ENCODE measurements around the gene CIBAR2.

The CIBAR2 gene

GRCh38 chr16:85113168-85113733, 979 bp upstream of the CIBAR2 start:
- Histone ChIP-seq H2BK5ac (ENCODE audit: low read depth, low read length, poor library complexity) (no peak overlapping the region), H2BK120ac (ENCODE audit: insufficient read depth, low read length, poor library complexity) (no peak overlapping the region), H3K36me3 (ENCODE audit: control insufficient read depth in 1 of 2, insufficient read depth in 2 of 2, low read length in 2 of 2) (no peaks in the 10 kb centered on the region), H3K27ac (ENCODE audit: low read depth, low read length) (no peak overlapping the region), H3K79me2 (ENCODE audit: control insufficient read depth, insufficient read depth, low read length, poor library complexity) (no peaks in the 10 kb centered on the region), H3K4ac (ENCODE audit: low read depth, low read length) (no peak overlapping the region), H2BK12ac (ENCODE audit: low read length) (no peak overlapping the region), H4K8ac (ENCODE audit: low read depth, low read length) (no peak overlapping the region), H2AFZ (ENCODE audit: insufficient read depth, low read length, poor library complexity) (no peak overlapping the region), H3K23ac (ENCODE audit: low read length) (no peak overlapping the region), H3K79me1 (ENCODE audit: low read length) (no peaks in the 10 kb centered on the region), H2AK5ac (ENCODE audit: low read length) (no peak overlapping the region), H4K91ac (ENCODE audit: low read depth, low read length) (no peak overlapping the region), H3K18ac (ENCODE audit: low read length) (no peak overlapping the region), H3K9ac (ENCODE audit: low read length) (no peak overlapping the region), H3K4me1 (ENCODE audit: control insufficient read depth in 1 of 2, insufficient read depth in 2 of 2, low read length in 2 of 2) (peaks cover 0 to 1% of the 10 kb centered on the region in 2 experiments), H3K9me3 (ENCODE audit: insufficient read depth, low read depth, low read length) (no peaks in the 10 kb centered on the region), H4K12ac (ENCODE audit: low read depth, low read length) (no peak overlapping the region), H3K4me2 (ENCODE audit: low read length) (no peak overlapping the region), H3K4me3 (ENCODE audit: low read depth, low read length) (no peak overlapping the region), H3K14ac (ENCODE audit: low read length) (no peak overlapping the region), H3K27me3 (ENCODE audit: insufficient read depth, low read length) (no peaks in the 10 kb centered on the region)
- DNase-seq, result no peak
- no CpG with 5 or more reads among the region's 14 CpGs for WGBS (ENCODE audit: extremely low coverage, insufficient coverage, insufficient read length)

- Histone ChIP-seq H2BK5ac (ENCODE audit: low read depth, low read length, poor library complexity) (no peak overlapping the region), H3K4me2 (ENCODE audit: low read length) (no peak overlapping the region), H3K27me3 (ENCODE audit: insufficient read depth, low read length) (no peaks in the 10 kb centered on the region), H4K12ac (ENCODE audit: low read depth, low read length) (no peak overlapping the region), H3K36me3 (ENCODE audit: control insufficient read depth in 1 of 2, insufficient read depth in 2 of 2, low read length in 2 of 2) (no peaks in the 10 kb centered on the region), H3K4me1 (ENCODE audit: control insufficient read depth in 1 of 2, insufficient read depth in 2 of 2, low read length in 2 of 2) (peaks cover 0 to 1% of the 10 kb centered on the region in 2 experiments), H3K79me1 (ENCODE audit: low read length) (no peaks in the 10 kb centered on the region), H4K91ac (ENCODE audit: low read depth, low read length) (no peak overlapping the region), H3K14ac (ENCODE audit: low read length) (no peak overlapping the region), H3K9me3 (ENCODE audit: insufficient read depth, low read depth, low read length) (peaks cover 4% of the 10 kb centered on the region), H3K9ac (ENCODE audit: low read length) (no peak overlapping the region), H4K8ac (ENCODE audit: low read depth, low read length) (no peak overlapping the region), H3K27ac (ENCODE audit: low read depth, low read length) (no peak overlapping the region), H2BK120ac (ENCODE audit: insufficient read depth, low read length, poor library complexity) (no peak overlapping the region), H3K23ac (ENCODE audit: low read length) (no peak overlapping the region), H3K4me3 (ENCODE audit: low read depth, low read length) (peak overlapping the region; percentile 28), H2AK5ac (ENCODE audit: low read length) (no peak overlapping the region), H2AFZ (ENCODE audit: insufficient read depth, low read length, poor library complexity) (no peak overlapping the region), H3K79me2 (ENCODE audit: control insufficient read depth, insufficient read depth, low read length, poor library complexity) (no peaks in the 10 kb centered on the region), H3K18ac (ENCODE audit: low read length) (no peak overlapping the region), H2BK12ac (ENCODE audit: low read length) (no peak overlapping the region), H3K4ac (ENCODE audit: low read depth, low read length) (no peak overlapping the region)
- no CpG with 5 or more reads among the region's 9 CpGs for WGBS (ENCODE audit: extremely low coverage, insufficient coverage, insufficient read length)
- DNase-seq, result no peak
Observed at GRCh38 chr16:85111184-85111583, 1.1 kb downstream of the CIBAR2 start.

- Histone ChIP-seq H3K9ac (ENCODE audit: low read length) (no peak overlapping the region), H3K18ac (ENCODE audit: low read length) (no peak overlapping the region), H3K14ac (ENCODE audit: low read length) (no peak overlapping the region), H4K12ac (ENCODE audit: low read depth, low read length) (no peak overlapping the region), H3K4me3 (ENCODE audit: low read depth, low read length) (no peak overlapping the region), H3K36me3 (ENCODE audit: control insufficient read depth in 1 of 2, insufficient read depth in 2 of 2, low read length in 2 of 2) (no peaks in the 10 kb centered on the region), H2BK12ac (ENCODE audit: low read length) (no peak overlapping the region), H3K4ac (ENCODE audit: low read depth, low read length) (no peak overlapping the region), H3K9me3 (ENCODE audit: insufficient read depth, low read depth, low read length) (peaks cover 5% of the 10 kb centered on the region), H3K27ac (ENCODE audit: low read depth, low read length) (no peak overlapping the region), H3K79me1 (ENCODE audit: low read length) (no peaks in the 10 kb centered on the region), H4K91ac (ENCODE audit: low read depth, low read length) (no peak overlapping the region), H2AK5ac (ENCODE audit: low read length) (no peak overlapping the region), H4K8ac (ENCODE audit: low read depth, low read length) (no peak overlapping the region), H3K79me2 (ENCODE audit: control insufficient read depth, insufficient read depth, low read length, poor library complexity) (no peaks in the 10 kb centered on the region), H3K4me2 (ENCODE audit: low read length) (no peak overlapping the region), H2BK5ac (ENCODE audit: low read depth, low read length, poor library complexity) (no peak overlapping the region), H3K23ac (ENCODE audit: low read length) (no peak overlapping the region), H2BK120ac (ENCODE audit: insufficient read depth, low read length, poor library complexity) (no peak overlapping the region), H3K27me3 (ENCODE audit: insufficient read depth, low read length) (no peaks in the 10 kb centered on the region), H3K4me1 (ENCODE audit: control insufficient read depth in 1 of 2, insufficient read depth in 2 of 2, low read length in 2 of 2) (peaks cover 0 to under 1% of the 10 kb centered on the region in 2 experiments), H2AFZ (ENCODE audit: insufficient read depth, low read length, poor library complexity) (no peak overlapping the region)
- no CpG with 5 or more reads among the region's 19 CpGs for WGBS (ENCODE audit: extremely low coverage, insufficient coverage, insufficient read length)
- DNase-seq, result no peak
Observed at GRCh38 chr16:85110105-85110504, 2.2 kb downstream of the CIBAR2 start.

DNA sequence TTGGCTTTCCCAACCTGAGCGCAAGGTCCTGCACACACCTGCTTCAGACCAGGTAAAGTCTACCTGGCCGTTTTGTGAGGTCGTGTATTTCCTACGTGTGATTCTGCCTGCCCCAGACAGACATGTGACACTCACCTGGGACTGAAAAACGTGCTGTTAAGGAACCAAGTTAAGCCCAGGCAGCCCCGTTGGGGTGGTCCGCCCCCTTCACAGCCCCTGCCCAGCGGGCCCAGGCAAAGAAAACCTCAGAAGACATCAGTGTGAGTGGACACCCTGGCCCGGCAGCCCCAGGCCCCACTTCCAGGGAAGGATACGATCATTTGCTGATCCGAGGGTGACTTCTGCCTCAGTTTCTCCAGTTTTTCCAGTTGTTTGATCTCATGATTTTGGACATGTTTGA, 4.7 kb downstream of the CIBAR2 start:
- no peak overlapping the region for H3K18ac ChIP-seq (ENCODE audit: low read length)
- no peak overlapping the region for H2BK120ac ChIP-seq (ENCODE audit: insufficient read depth, low read length, poor library complexity)
- no peak overlapping the region for H2AK5ac ChIP-seq (ENCODE audit: low read length)
- H4K8ac ChIP-seq (ENCODE audit: low read depth, low read length), result no peak overlapping the region
- H3K4me1 ChIP-seq (ENCODE audit: control insufficient read depth in 1 of 2, insufficient read depth in 2 of 2, low read length in 2 of 2), result no peaks in the 10 kb centered on the region
- WGBS (ENCODE audit: extremely low coverage, insufficient coverage, insufficient read length), result no CpG with 5 or more reads among the region's 11 CpGs
- peaks cover 8% of the 10 kb centered on the region for H3K9me3 ChIP-seq (ENCODE audit: insufficient read depth, low read depth, low read length)
- no peak overlapping the region for H2BK12ac ChIP-seq (ENCODE audit: low read length)
- no peak overlapping the region for H3K4me2 ChIP-seq (ENCODE audit: low read length)
- H3K79me1 ChIP-seq (ENCODE audit: low read length), result no peaks in the 10 kb centered on the region
- no peak overlapping the region for H3K27ac ChIP-seq (ENCODE audit: low read depth, low read length)
- no peak overlapping the region for H3K4me3 ChIP-seq (ENCODE audit: low read depth, low read length)
- H2BK5ac ChIP-seq (ENCODE audit: low read depth, low read length, poor library complexity), result no peak overlapping the region
- no peak overlapping the region for H3K23ac ChIP-seq (ENCODE audit: low read length)
- no peak overlapping the region for H3K14ac ChIP-seq (ENCODE audit: low read length)
- H3K36me3 ChIP-seq (ENCODE audit: control insufficient read depth in 1 of 2, insufficient read depth in 2 of 2, low read length in 2 of 2), result no peaks in the 10 kb centered on the region
- no peaks in the 10 kb centered on the region for H3K27me3 ChIP-seq (ENCODE audit: insufficient read depth, low read length)
- no peak overlapping the region for H3K9ac ChIP-seq (ENCODE audit: low read length)
- no peak for DNase-seq
- H4K12ac ChIP-seq (ENCODE audit: low read depth, low read length), result no peak overlapping the region
- no peak overlapping the region for H4K91ac ChIP-seq (ENCODE audit: low read depth, low read length)
- no peak overlapping the region for H2AFZ ChIP-seq (ENCODE audit: insufficient read depth, low read length, poor library complexity)
- H3K79me2 ChIP-seq (ENCODE audit: control insufficient read depth, insufficient read depth, low read length, poor library complexity), result no peaks in the 10 kb centered on the region
- H3K4ac ChIP-seq (ENCODE audit: low read depth, low read length), result no peak overlapping the region

All from trophoblast cell (in vitro differentiated cells and primary cell).